Endothelial cell of umbilical vein (primary cell): ENCODE results near the gene IFT88.

Experiments
- CTCF ChIP-seq, 2 donors: IDR thresholded peaks; 1 replicate in 1 of 2; 2 replicates in 1 of 2; pipeline ENCODE4 v1.5.1; 2011; ENCODE audit warnings: low read length in 2 of 2, mild to moderate bottlenecking in 2 of 2, moderate library complexity in 2 of 2, control low read depth in 1 of 2, inconsistent platforms in 1 of 2, low read depth in 1 of 2; ENCODE audit not compliant: insufficient read depth in 1 of 2; ENCODE audit errors: extremely low read depth in 1 of 2
- EZH2 ChIP-seq: IDR thresholded peaks from 2 replicates; pipeline ENCODE4 v1.6.1; 2012; ENCODE audit warnings: borderline replicate concordance, low read depth, mild to moderate bottlenecking, moderate library complexity, low read length, inconsistent platforms; ENCODE audit not compliant: severe bottlenecking
- FOS ChIP-seq: IDR thresholded peaks from 2 replicates; pipeline ENCODE4 v1.6.1; 2011; ENCODE audit warnings: mild to moderate bottlenecking, low read length, moderate library complexity, borderline replicate concordance; ENCODE audit not compliant: insufficient read depth
- MAX ChIP-seq: IDR thresholded peaks from 2 replicates; pipeline ENCODE4 v1.6.1; 2011; ENCODE audit not compliant: insufficient read depth, insufficient read length
- POLR2A ChIP-seq: IDR thresholded peaks from 2 replicates; pipeline ENCODE4 v1.6.1; 2012; ENCODE audit warnings: low read depth, mild to moderate bottlenecking, control low read depth, low read length
- POLR2AphosphoS5 ChIP-seq: IDR thresholded peaks from 2 replicates; pipeline ENCODE4 v1.6.1; 2012; ENCODE audit warnings: low read depth, mild to moderate bottlenecking, control low read depth, low read length, moderate library complexity; ENCODE audit not compliant: insufficient read depth

GRCh38 chr13:20711301-20712044 is 144.5 kb downstream of the IFT88 start:
- TF ChIP-seq POLR2A, result no peak
- TF ChIP-seq CTCF (IDR thresholded peaks at IDR 0.05; ENCODE audit: extremely low read depth in 1 of 2, insufficient read depth in 1 of 2, low read depth in 1 of 2, low read length in 2 of 2), result no peak
- TF ChIP-seq POLR2AphosphoS5, result no peak
- no peak for TF ChIP-seq FOS
- TF ChIP-seq MAX, result no peak
- TF ChIP-seq EZH2, result no peak
